K562 (cell line): ENCODE results near the gene CPSF6. TPM values are rescaled to one million over a fixed set of nuclear protein-coding genes. Genes with fewer than 3 reads are reported as not detected.

Source experiments
- DMBX1 ChIP-seq: fragments of 250-450 bp; sonication (Bioruptor Pico); IDR thresholded peaks from 2 replicates; pipeline ENCODE4 v1.8.0; 2022; ENCODE audit warnings: inconsistent platforms, mild to moderate bottlenecking, moderate library complexity, borderline replicate concordance
- MTF1 ChIP-seq: fragments of 250-450 bp; sonication (Bioruptor Pico); IDR thresholded peaks from 2 replicates; pipeline ENCODE4 v1.9.0; 2021; ENCODE audit warnings: moderate library complexity, mild to moderate bottlenecking, inconsistent platforms, borderline replicate concordance
- RUNX1 ChIP-seq: sonication (generic); IDR thresholded peaks from 2 replicates; pipeline ENCODE4 v1.6.1; 2016; ENCODE audit warnings: antibody characterized with exemption, low read depth
- SMARCA4 ChIP-seq: fragments of 450-650 bp; IDR thresholded peaks from 2 replicates; pipeline ENCODE4 v1.6.1; 2016
- SRF ChIP-seq, 2 experiments: fragments of 250-450, 450-650 bp in 1 of 2; sonication (Bioruptor Pico) in 1 of 2; sonication (generic) in 1 of 2; formaldehyde crosslinking; IDR thresholded peaks; 2 replicates each; pipeline versions ENCODE4 v1.5.0 to v1.5.1; 2020 to 2022; ENCODE audit warnings: mild to moderate bottlenecking in 1 of 2, missing genetic modification reagents in 1 of 2
- SRSF9 ChIP-seq: fragments of 200-400 bp; formaldehyde crosslinking; IDR thresholded peaks from 2 replicates; pipeline ENCODE4 v1.6.1; 2017; ENCODE audit warnings: low read depth, low read length, borderline replicate concordance
- YBX1 ChIP-seq: fragments of 450-650 bp; IDR thresholded peaks from 2 replicates; pipeline ENCODE4 v1.7.1; 2016; ENCODE audit warnings: mild to moderate bottlenecking
- ZNF696 ChIP-seq: fragments of 250-450 bp; sonication (Bioruptor Pico); conservative IDR thresholded peaks from 2 replicates; pipeline ENCODE4 v1.4.0; 2020; ENCODE audit warnings: mild to moderate bottlenecking, moderate library complexity
- polyA plus RNA-seq, 8 experiments: library from polyadenylated mRNA; depleted of rRNA in 4 of 8; stranded (reverse) in 5 of 8; unstranded in 3 of 8; fragments of >200 nt; fragmentation: Nextera tagmentation in 2 of 8; fragmentation: Illumina TruSeq in 1 of 8; extraction: Ambion mirVana in 2 of 8; extraction: Trizol in 1 of 8; gene quantifications; 2 replicates each; pipeline versions ENCODE4 v1.2.1 to v1.2.3, GENCODE V29; 2011 to 2014; ENCODE audit warnings: inconsistent platforms in 1 of 8, missing spikeins in 1 of 8
- total RNA-seq, 7 experiments: library from RNA; depleted of rRNA in 6 of 7; stranded (reverse); fragments of >200 nt in 6 of 7; fragmentation: Illumina TruSeq in 2 of 7; extraction: Trizol in 2 of 7; gene quantifications; 2 replicates each; pipeline versions ENCODE4 v1.2.1 to v1.2.3, GENCODE V29; 2011 to 2021; ENCODE audit warnings: low replicate concordance in 1 of 7
- TF ChIP-seq, protein P1 (sequence below): fragments of 450-650 bp; IDR thresholded peaks from 2 replicates; pipeline ENCODE4 v1.6.1; 2016; ENCODE audit warnings: antibody characterized with exemption
- TF ChIP-seq, protein P2 (sequence below): fragments of 250-450 bp; sonication (Bioruptor Pico); IDR thresholded peaks from 2 replicates; pipeline ENCODE4 v1.5.0; 2020; ENCODE audit warnings: mild to moderate bottlenecking, borderline replicate concordance
- TF ChIP-seq, protein P3 (sequence below), 2 experiments: fragments of 450-650 bp; IDR thresholded peaks; 2 replicates each; pipeline ENCODE4 v1.6.1; 2016
- TF ChIP-seq, protein P4 (sequence below), 2 experiments: IDR thresholded peaks; 2 replicates each; pipeline ENCODE4 v1.6.1; 2011; ENCODE audit warnings: borderline replicate concordance in 1 of 2, control low read depth in 1 of 2, low read depth in 1 of 2, low read length in 1 of 2, mild to moderate bottlenecking in 1 of 2, mixed read lengths in 1 of 2, moderate library complexity in 1 of 2; ENCODE audit not compliant: insufficient read depth in 1 of 2, insufficient read length in 1 of 2, poor library complexity in 1 of 2, severe bottlenecking in 1 of 2; ENCODE audit errors: extremely low read depth in 1 of 2
- TF ChIP-seq, protein P5 (sequence below): fragments of 450-650 bp; conservative IDR thresholded peaks from 2 replicates; pipeline ENCODE4 v1.6.1; 2016; ENCODE audit warnings: missing genetic modification characterization, low read depth, mild to moderate bottlenecking, control low read depth, missing compliant biosample characterization
- TF ChIP-seq, protein P6 (sequence below): sonication (generic); formaldehyde crosslinking; IDR thresholded peaks from 2 replicates; pipeline ENCODE4 v1.8.1; 2023; ENCODE audit warnings: missing genetic modification reagents, mild to moderate bottlenecking, borderline replicate concordance

Gene CPSF6
- total and polyA plus RNA-seq, 9 of the 15 experiments (the other 6 are each of a cell fraction or from before 2014, with no cell fraction given), result 34.3 to 129 (median 77.8) TPM

DNA sequence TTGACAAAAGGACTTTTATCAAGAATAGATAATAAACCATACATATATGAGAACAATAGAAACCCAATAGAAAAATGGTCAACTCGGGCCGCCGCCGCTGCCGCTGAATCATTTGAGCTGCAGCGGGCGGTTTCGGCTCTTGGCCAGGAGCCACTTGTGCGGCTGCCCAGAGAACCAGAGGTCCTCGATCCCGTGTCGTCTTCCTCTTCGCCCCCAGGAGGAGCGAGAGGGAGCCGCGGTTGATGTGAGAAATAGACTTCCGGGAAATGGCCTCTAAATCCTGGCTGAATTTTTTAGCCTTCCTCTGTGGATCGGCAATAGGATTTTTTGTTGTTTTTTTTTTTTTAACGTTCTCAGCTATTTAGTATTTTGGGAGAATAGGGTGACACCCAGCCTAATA, 44.8 kb downstream of the CPSF6 start (continued):
- TF ChIP-seq, protein P1, sequence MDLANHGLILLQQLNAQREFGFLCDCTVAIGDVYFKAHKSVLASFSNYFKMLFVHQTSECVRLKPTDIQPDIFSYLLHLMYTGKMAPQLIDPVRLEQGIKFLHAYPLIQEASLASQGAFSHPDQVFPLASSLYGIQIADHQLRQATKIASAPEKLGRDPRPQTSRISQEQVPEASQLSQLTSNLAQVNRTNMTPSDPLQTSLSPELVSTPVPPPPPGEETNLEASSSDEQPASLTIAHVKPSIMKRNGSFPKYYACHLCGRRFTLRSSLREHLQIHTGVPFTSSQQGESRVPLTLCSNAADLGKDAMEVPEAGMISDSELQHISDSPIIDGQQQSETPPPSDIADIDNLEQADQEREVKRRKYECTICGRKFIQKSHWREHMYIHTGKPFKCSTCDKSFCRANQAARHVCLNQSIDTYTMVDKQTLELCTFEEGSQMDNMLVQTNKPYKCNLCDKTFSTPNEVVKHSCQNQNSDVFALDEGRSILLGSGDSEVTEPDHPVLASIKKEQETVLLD, result no peak; the same call in 1 of the 2 replicates
- TF ChIP-seq, protein P2, sequence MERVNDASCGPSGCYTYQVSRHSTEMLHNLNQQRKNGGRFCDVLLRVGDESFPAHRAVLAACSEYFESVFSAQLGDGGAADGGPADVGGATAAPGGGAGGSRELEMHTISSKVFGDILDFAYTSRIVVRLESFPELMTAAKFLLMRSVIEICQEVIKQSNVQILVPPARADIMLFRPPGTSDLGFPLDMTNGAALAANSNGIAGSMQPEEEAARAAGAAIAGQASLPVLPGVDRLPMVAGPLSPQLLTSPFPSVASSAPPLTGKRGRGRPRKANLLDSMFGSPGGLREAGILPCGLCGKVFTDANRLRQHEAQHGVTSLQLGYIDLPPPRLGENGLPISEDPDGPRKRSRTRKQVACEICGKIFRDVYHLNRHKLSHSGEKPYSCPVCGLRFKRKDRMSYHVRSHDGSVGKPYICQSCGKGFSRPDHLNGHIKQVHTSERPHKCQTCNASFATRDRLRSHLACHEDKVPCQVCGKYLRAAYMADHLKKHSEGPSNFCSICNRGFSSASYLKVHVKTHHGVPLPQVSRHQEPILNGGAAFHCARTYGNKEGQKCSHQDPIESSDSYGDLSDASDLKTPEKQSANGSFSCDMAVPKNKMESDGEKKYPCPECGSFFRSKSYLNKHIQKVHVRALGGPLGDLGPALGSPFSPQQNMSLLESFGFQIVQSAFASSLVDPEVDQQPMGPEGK (CRISPR knock-in tag), result no peak
- TF ChIP-seq SRSF9 (no peak), MTF1 (CRISPR knock-in tag) (no peak), RUNX1 (no peak), SRF (CRISPR knock-in tag; IDR thresholded peaks at IDR 0.05) (no peak), SMARCA4 (0 out of 2 replicates have a peak, but pooled peaks have one; percentile 42), DMBX1 (no peak), ZNF696 (CRISPR knock-in tag) (no peak), YBX1 (no peak)
- TF ChIP-seq, protein P3, sequence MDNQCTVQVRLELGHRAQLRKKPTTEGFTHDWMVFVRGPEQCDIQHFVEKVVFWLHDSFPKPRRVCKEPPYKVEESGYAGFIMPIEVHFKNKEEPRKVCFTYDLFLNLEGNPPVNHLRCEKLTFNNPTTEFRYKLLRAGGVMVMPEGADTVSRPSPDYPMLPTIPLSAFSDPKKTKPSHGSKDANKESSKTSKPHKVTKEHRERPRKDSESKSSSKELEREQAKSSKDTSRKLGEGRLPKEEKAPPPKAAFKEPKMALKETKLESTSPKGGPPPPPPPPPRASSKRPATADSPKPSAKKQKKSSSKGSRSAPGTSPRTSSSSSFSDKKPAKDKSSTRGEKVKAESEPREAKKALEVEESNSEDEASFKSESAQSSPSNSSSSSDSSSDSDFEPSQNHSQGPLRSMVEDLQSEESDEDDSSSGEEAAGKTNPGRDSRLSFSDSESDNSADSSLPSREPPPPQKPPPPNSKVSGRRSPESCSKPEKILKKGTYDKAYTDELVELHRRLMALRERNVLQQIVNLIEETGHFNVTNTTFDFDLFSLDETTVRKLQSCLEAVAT (IDR thresholded peaks at IDR 0.05), result peak in 1 of 2 experiments; percentile 61; a peak in 1 of 4 replicates
- TF ChIP-seq, protein P4, sequence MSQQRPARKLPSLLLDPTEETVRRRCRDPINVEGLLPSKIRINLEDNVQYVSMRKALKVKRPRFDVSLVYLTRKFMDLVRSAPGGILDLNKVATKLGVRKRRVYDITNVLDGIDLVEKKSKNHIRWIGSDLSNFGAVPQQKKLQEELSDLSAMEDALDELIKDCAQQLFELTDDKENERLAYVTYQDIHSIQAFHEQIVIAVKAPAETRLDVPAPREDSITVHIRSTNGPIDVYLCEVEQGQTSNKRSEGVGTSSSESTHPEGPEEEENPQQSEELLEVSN (IDR thresholded peaks at IDR 0.05; ENCODE audit: borderline replicate concordance in 1 of 2, extremely low read depth in 1 of 2, insufficient read depth in 1 of 2, insufficient read length in 1 of 2, low read depth in 1 of 2, low read length in 1 of 2, poor library complexity in 1 of 2, severe bottlenecking in 1 of 2), result peak in 1 of 2 experiments; percentile 46
- TF ChIP-seq, protein P5, sequence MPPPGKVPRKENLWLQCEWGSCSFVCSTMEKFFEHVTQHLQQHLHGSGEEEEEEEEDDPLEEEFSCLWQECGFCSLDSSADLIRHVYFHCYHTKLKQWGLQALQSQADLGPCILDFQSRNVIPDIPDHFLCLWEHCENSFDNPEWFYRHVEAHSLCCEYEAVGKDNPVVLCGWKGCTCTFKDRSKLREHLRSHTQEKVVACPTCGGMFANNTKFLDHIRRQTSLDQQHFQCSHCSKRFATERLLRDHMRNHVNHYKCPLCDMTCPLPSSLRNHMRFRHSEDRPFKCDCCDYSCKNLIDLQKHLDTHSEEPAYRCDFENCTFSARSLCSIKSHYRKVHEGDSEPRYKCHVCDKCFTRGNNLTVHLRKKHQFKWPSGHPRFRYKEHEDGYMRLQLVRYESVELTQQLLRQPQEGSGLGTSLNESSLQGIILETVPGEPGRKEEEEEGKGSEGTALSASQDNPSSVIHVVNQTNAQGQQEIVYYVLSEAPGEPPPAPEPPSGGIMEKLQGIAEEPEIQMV, result no peak
- TF ChIP-seq, protein P6, sequence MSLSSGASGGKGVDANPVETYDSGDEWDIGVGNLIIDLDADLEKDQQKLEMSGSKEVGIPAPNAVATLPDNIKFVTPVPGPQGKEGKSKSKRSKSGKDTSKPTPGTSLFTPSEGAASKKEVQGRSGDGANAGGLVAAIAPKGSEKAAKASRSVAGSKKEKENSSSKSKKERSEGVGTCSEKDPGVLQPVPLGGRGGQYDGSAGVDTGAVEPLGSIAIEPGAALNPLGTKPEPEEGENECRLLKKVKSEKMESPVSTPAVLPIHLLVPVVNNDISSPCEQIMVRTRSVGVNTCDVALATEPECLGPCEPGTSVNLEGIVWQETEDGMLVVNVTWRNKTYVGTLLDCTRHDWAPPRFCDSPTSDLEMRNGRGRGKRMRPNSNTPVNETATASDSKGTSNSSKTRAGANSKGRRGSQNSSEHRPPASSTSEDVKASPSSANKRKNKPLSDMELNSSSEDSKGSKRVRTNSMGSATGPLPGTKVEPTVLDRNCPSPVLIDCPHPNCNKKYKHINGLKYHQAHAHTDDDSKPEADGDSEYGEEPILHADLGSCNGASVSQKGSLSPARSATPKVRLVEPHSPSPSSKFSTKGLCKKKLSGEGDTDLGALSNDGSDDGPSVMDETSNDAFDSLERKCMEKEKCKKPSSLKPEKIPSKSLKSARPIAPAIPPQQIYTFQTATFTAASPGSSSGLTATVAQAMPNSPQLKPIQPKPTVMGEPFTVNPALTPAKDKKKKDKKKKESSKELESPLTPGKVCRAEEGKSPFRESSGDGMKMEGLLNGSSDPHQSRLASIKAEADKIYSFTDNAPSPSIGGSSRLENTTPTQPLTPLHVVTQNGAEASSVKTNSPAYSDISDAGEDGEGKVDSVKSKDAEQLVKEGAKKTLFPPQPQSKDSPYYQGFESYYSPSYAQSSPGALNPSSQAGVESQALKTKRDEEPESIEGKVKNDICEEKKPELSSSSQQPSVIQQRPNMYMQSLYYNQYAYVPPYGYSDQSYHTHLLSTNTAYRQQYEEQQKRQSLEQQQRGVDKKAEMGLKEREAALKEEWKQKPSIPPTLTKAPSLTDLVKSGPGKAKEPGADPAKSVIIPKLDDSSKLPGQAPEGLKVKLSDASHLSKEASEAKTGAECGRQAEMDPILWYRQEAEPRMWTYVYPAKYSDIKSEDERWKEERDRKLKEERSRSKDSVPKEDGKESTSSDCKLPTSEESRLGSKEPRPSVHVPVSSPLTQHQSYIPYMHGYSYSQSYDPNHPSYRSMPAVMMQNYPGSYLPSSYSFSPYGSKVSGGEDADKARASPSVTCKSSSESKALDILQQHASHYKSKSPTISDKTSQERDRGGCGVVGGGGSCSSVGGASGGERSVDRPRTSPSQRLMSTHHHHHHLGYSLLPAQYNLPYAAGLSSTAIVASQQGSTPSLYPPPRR, result no peak
